ENCODE data around the gene ABCA3. TPM values are rescaled to one million over a fixed set of nuclear protein-coding genes. Genes with fewer than 3 reads are reported as not detected.
"Not testable (repeated sequence)": the region's sequence is repeated elsewhere in the genome, so short reads cannot be mapped to it uniquely, and the experiment has no call there.

ABCA3 gene
- total and polyA plus RNA-seq, 4 donors: 197 to 607 (median 411) TPM

GRCh38 chr16:2260250-2260649 is 80.3 kb downstream of the ABCA3 start:
- Histone ChIP-seq H3K9me3 (ENCODE audit: control insufficient read depth in 4 of 4, insufficient read depth in 3 of 4, low read length in 3 of 4) (no peaks in the 10 kb centered on the region), H3K36me3 (ENCODE audit: control insufficient read depth in 4 of 4, insufficient read depth in 4 of 4, low read length in 4 of 4) (peaks cover 32 to 55% (median 39%) of the 10 kb centered on the region in 4 donors), H3K27me3 (ENCODE audit: control insufficient read depth in 3 of 3, insufficient read depth in 3 of 3, low read length in 2 of 3) (no peaks in the 10 kb centered on the region), H3K4me3 (no peak overlapping the region), H3K9ac (ENCODE audit: insufficient read depth in 1 of 2, low read length in 2 of 2) (no peak overlapping the region), H3K4me1 (ENCODE audit: control insufficient read depth in 5 of 5, insufficient read depth in 5 of 5, low read length in 5 of 5) (no peaks in the 10 kb centered on the region), H3K27ac (ENCODE audit: low read depth in 1 of 2, low read length in 1 of 2) (no peak overlapping the region)
- ATAC-seq (ENCODE audit: insufficient read depth, low FRiP score) (no peak), DNase-seq (no peak)
- 96 to 97% methylated on average over 8 of the region's 8 CpGs for WGBS, 2 donors
- TF ChIP-seq CTCF (IDR thresholded peaks at IDR 0.05; ENCODE audit: control extremely low read depth, extremely low read depth): no peak

GRCh38 chr16:2258530-2258929 is 82.0 kb downstream of the ABCA3 start:
- not testable (repeated sequence) for H3K9me3 ChIP-seq (ENCODE audit: control insufficient read depth in 4 of 4, insufficient read depth in 3 of 4, low read length in 3 of 4); DNase-seq; H3K27ac ChIP-seq (ENCODE audit: low read depth in 1 of 2, low read length in 1 of 2); H3K9ac ChIP-seq (ENCODE audit: insufficient read depth in 1 of 2, low read length in 2 of 2); H3K4me3 ChIP-seq; H3K4me1 ChIP-seq (ENCODE audit: control insufficient read depth in 5 of 5, insufficient read depth in 5 of 5, low read length in 5 of 5); ATAC-seq (ENCODE audit: insufficient read depth, low FRiP score); H3K27me3 ChIP-seq (ENCODE audit: control insufficient read depth in 3 of 3, insufficient read depth in 3 of 3, low read length in 2 of 3)
- WGBS, 2 donors: 98% methylated on average over 7 of the region's 7 CpGs
- peaks cover 39 to 61% (median 46%) of the 10 kb centered on the region in 4 donors for H3K36me3 ChIP-seq (ENCODE audit: control insufficient read depth in 4 of 4, insufficient read depth in 4 of 4, low read length in 4 of 4)

DNA sequence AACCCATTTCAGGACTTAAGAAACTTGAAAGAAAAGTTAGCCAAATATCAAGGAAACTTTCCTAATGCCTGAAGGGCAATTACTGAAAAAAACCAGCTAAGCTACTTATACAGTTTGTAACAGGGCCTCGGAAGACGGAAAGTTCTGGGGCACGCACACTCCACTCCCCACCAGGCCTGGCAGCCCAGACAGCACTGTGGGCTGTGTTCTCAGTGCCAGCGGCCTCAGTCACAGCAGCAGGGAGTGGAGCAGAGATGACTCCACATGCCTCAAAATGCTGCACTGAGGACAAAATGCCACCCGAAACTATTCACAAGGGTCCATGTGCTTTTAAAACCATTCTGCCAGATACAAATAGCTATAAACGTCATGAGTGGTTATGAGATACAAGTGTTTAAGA is 82.8 kb downstream of the ABCA3 start:
- Histone ChIP-seq H3K4me1 (ENCODE audit: control insufficient read depth in 5 of 5, insufficient read depth in 5 of 5, low read length in 5 of 5) (no peaks in the 10 kb centered on the region), H3K36me3 (ENCODE audit: control insufficient read depth in 4 of 4, insufficient read depth in 4 of 4, low read length in 4 of 4) (peaks cover 39 to 60% (median 47%) of the 10 kb centered on the region in 4 donors), H3K4me3 (no peak overlapping the region), H3K9me3 (ENCODE audit: control insufficient read depth in 4 of 4, insufficient read depth in 3 of 4, low read length in 3 of 4) (no peaks in the 10 kb centered on the region), H3K9ac (ENCODE audit: insufficient read depth in 1 of 2, low read length in 2 of 2) (no peak overlapping the region), H3K27ac (ENCODE audit: low read depth in 1 of 2, low read length in 1 of 2) (no peak overlapping the region), H3K27me3 (ENCODE audit: control insufficient read depth in 3 of 3, insufficient read depth in 3 of 3, low read length in 2 of 3) (no peaks in the 10 kb centered on the region)
- no peak for TF ChIP-seq CTCF (IDR thresholded peaks at IDR 0.05; ENCODE audit: control extremely low read depth, extremely low read depth)
- no peak for DNase-seq
- WGBS, 2 donors: 95 to 98% methylated on average over 6 of the region's 6 CpGs
- ATAC-seq (ENCODE audit: insufficient read depth, low FRiP score): no peak

GRCh38 chr16:2256531-2257140 is 83.9 kb downstream of the ABCA3 start:
- DNase-seq (no peak), ATAC-seq (ENCODE audit: insufficient read depth, low FRiP score) (no peak)
- WGBS, 2 donors: 90 to 94% methylated on average over 12 of the region's 12 CpGs
- H3K27ac ChIP-seq (ENCODE audit: low read depth in 1 of 2, low read length in 1 of 2): no peak overlapping the region
- no peak overlapping the region for H3K9ac ChIP-seq (ENCODE audit: insufficient read depth in 1 of 2, low read length in 2 of 2)
- no peaks in the 10 kb centered on the region for H3K27me3 ChIP-seq (ENCODE audit: control insufficient read depth in 3 of 3, insufficient read depth in 3 of 3, low read length in 2 of 3)
- peaks cover 0 to 7% (median 3%) of the 10 kb centered on the region in 5 donors for H3K4me1 ChIP-seq (ENCODE audit: control insufficient read depth in 5 of 5, insufficient read depth in 5 of 5, low read length in 5 of 5)
- peaks cover 29 to 52% (median 38%) of the 10 kb centered on the region in 4 donors for H3K36me3 ChIP-seq (ENCODE audit: control insufficient read depth in 4 of 4, insufficient read depth in 4 of 4, low read length in 4 of 4)
- H3K9me3 ChIP-seq (ENCODE audit: control insufficient read depth in 4 of 4, insufficient read depth in 3 of 4, low read length in 3 of 4): no peaks in the 10 kb centered on the region
- no peak overlapping the region for H3K4me3 ChIP-seq
- no peak for TF ChIP-seq CTCF (IDR thresholded peaks at IDR 0.05; ENCODE audit: control extremely low read depth, extremely low read depth)

All from lung (tissue), 12 donors.